Measurements from ENCODE around the gene DACT2.

DNA sequence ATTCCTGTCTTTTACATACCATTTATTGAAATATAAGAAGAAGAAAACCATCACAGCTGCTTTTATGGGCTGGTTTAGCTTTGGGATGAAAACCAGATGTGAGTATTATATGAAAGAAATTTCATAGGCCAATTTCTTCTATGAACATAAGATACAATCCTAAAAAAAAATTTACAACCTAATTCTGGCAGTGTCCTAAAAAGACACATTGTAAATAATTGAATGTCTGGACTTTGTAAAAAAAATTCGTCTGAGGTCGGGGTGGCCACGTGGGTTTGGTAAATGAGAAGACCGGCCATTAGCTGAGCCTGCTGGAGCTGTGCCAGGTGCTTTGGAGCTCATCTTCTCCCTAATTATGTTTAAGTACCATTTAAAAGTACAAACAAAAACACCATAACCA lies 26.8 kb downstream of the DACT2 start:
- TF ChIP-seq GATA3 (IDR thresholded peaks at IDR 0.05; ENCODE audit: low read depth, low read length): no peak
- no peak for TF ChIP-seq GATA2 (IDR thresholded peaks at IDR 0.05; ENCODE audit: low read depth, low read length)
